ENCODE measurements around the gene PYGO2. TPM values are rescaled to one million over a fixed set of nuclear protein-coding genes. Genes with fewer than 3 reads are reported as not detected.

PYGO2 gene
- total RNA-seq, 5 donors from 2014 or later (not counting 1 experiment from before 2014, with no cell fraction given) = 36.0 to 70.8 (median 68.5) TPM

- CTCF ChIA-PET = interaction anchor here (1.5 to 2.2 kb wide), 3 partner anchors 11 to 56 kb away, joined by 4 to 8 read pairs (median 6); no protein-coding TSS in a partner anchor
Measured at GRCh38 chr1:154962156-154962749, 671 bp upstream of the PYGO2 start.

GRCh38 chr1:154960446-154961136 lies 991 bp downstream of the PYGO2 start:
- ChIA-PET CTCF (interaction anchor here (0.7 to 2.2 kb wide), 9 partner anchors 13 to 125 kb away, joined by 3 to 8 read pairs (median 4); partner anchors contain the start of genes FLAD1 (in 1 of the 2) and PMVK (in 1 of the 2)), POLR2A (interaction anchor here (0.6 to 1.3 kb wide), 5 partner anchors 10 to 53 kb away, joined by 3 to 7 read pairs (median 4); partner anchors contain the start of gene SHC1 (in 1 of the 2))
- Histone ChIP-seq H3K9me3 (no peaks in the 10 kb centered on the region), H3K27ac (ENCODE audit: low read length) (peak overlapping the region; percentile 82), H3K4me1 (ENCODE audit: control insufficient read depth in 1 of 2, extremely low read depth in 1 of 2, insufficient read depth in 2 of 2, low read length in 2 of 2) (peaks cover 24 to 62% of the 10 kb centered on the region in 2 experiments), H3K27me3 (replicated peaks in 1 of 2; ENCODE audit: control insufficient read depth in 2 of 2, extremely low read depth in 1 of 2, insufficient read depth in 2 of 2, low read length in 1 of 2) (no peaks in the 10 kb centered on the region), H3K36me3 (ENCODE audit: control insufficient read depth in 2 of 2, extremely low read depth in 1 of 2, insufficient read depth in 1 of 2, low read length in 1 of 2) (peaks cover 17 to 49% of the 10 kb centered on the region in 2 donors), H3K4me3 (ENCODE audit: control insufficient read depth in 1 of 2, extremely low read depth in 1 of 2, low read length in 1 of 2) (peak overlapping the region; percentile 69 to 74)
- 10% methylated on average over 2 of the region's 10 CpGs for WGBS (ENCODE audit: insufficient coverage)
- ATAC-seq (replicated peaks in 1 of 4) (no peak), DNase-seq (peak in 1 of 35 experiments; percentile 36)
- Mint-ChIP-seq H3K27ac (peak overlapping the region; percentile 95), H3K4me3 (peak overlapping the region; percentile 86 to 93 (median 92)), H3K27me3 (no peaks in the 10 kb centered on the region), H3K36me3 (peaks cover 19% of the 10 kb centered on the region), H3K4me1 (peaks cover 48 to 55% (median 49%) of the 10 kb centered on the region in 3 donors), H3K9me3 (no peaks in the 10 kb centered on the region)

More at GRCh38 chr1:154962156-154962749, 671 bp upstream of the PYGO2 start:
- POLR2A ChIA-PET = interaction anchor here in 1 of 2 donors (0.7 kb wide), 1 partner anchor 174 kb away, joined by 3 read pairs; no protein-coding TSS in a partner anchor
- Mint-ChIP-seq H3K27ac (peak overlapping the region; percentile 90 to 91), H3K27me3 (no peaks in the 10 kb centered on the region), H3K36me3 (peaks cover 21% of the 10 kb centered on the region), H3K4me3 (peak overlapping the region; percentile 80 to 86 (median 86)), H3K9me3 (no peaks in the 10 kb centered on the region), H3K4me1 (peaks cover 33 to 40% (median 38%) of the 10 kb centered on the region in 3 donors)
- Histone ChIP-seq H3K4me1 (ENCODE audit: control insufficient read depth in 1 of 2, extremely low read depth in 1 of 2, insufficient read depth in 2 of 2, low read length in 2 of 2) (peaks cover 19 to 50% of the 10 kb centered on the region in 2 experiments), H3K4me3 (ENCODE audit: control insufficient read depth in 1 of 2, extremely low read depth in 1 of 2, low read length in 1 of 2) (peak overlapping the region; percentile 69 to 74), H3K27ac (ENCODE audit: low read length) (peak overlapping the region; percentile 75), H3K27me3 (replicated peaks in 1 of 2; ENCODE audit: control insufficient read depth in 2 of 2, extremely low read depth in 1 of 2, insufficient read depth in 2 of 2, low read length in 1 of 2) (no peaks in the 10 kb centered on the region), H3K9me3 (no peaks in the 10 kb centered on the region), H3K36me3 (ENCODE audit: control insufficient read depth in 2 of 2, extremely low read depth in 1 of 2, insufficient read depth in 1 of 2, low read length in 1 of 2) (peaks cover 20 to 66% of the 10 kb centered on the region in 2 donors)
- ATAC-seq (replicated peaks in 1 of 4) (peak; percentile 11 to 25 (median 20)), DNase-seq (peak in 1 of 35 experiments; percentile 44)
- 2% methylated on average over 12 of the region's 25 CpGs for WGBS (ENCODE audit: insufficient coverage)

- no peaks in the 10 kb centered on the region for H3K27me3 ChIP-seq (replicated peaks in 1 of 2; ENCODE audit: control insufficient read depth in 2 of 2, extremely low read depth in 1 of 2, insufficient read depth in 2 of 2, low read length in 1 of 2)
- no peaks in the 10 kb centered on the region for H3K9me3 ChIP-seq
- DNase-seq (no peak), ATAC-seq (replicated peaks in 1 of 4) (no peak)
- peaks cover 17 to 40% of the 10 kb centered on the region in 2 donors for H3K36me3 ChIP-seq (ENCODE audit: control insufficient read depth in 2 of 2, extremely low read depth in 1 of 2, insufficient read depth in 1 of 2, low read length in 1 of 2)
- no peaks in the 10 kb centered on the region for H3K9me3 Mint-ChIP-seq
- peak overlapping the region; percentile 31 to 86 (median 34) for H3K4me3 Mint-ChIP-seq
- ChIA-PET CTCF (no interaction called here), POLR2A (interaction anchor here (0.6 to 0.7 kb wide), 2 partner anchors 12 to 13 kb away, joined by 3 to 9 read pairs; no protein-coding TSS in a partner anchor)
- 90% methylated on average over 2 of the region's 7 CpGs for WGBS (ENCODE audit: insufficient coverage)
- H3K4me1 Mint-ChIP-seq = peaks cover 55 to 65% (median 61%) of the 10 kb centered on the region in 3 donors
- H3K4me1 ChIP-seq (ENCODE audit: control insufficient read depth in 1 of 2, extremely low read depth in 1 of 2, insufficient read depth in 2 of 2, low read length in 2 of 2) = peaks cover 29 to 68% of the 10 kb centered on the region in 2 experiments
- H3K27me3 Mint-ChIP-seq = no peaks in the 10 kb centered on the region
- peak overlapping the region; percentile 57 to 95 for H3K27ac Mint-ChIP-seq
- no peak overlapping the region for H3K4me3 ChIP-seq (ENCODE audit: control insufficient read depth in 1 of 2, extremely low read depth in 1 of 2, low read length in 1 of 2)
- peaks cover 12% of the 10 kb centered on the region for H3K36me3 Mint-ChIP-seq
- H3K27ac ChIP-seq (ENCODE audit: low read length) = no peak overlapping the region
Measured at GRCh38 chr1:154959426-154959780, 2.2 kb downstream of the PYGO2 start.

- no peaks in the 10 kb centered on the region for H3K27me3 Mint-ChIP-seq
- DNase-seq (no peak), ATAC-seq (replicated peaks in 1 of 4) (no peak)
- H3K9me3 Mint-ChIP-seq = no peaks in the 10 kb centered on the region
- peak overlapping the region; percentile 46 to 73 for H3K27ac Mint-ChIP-seq
- peaks cover 13 to 34% of the 10 kb centered on the region in 2 donors for H3K36me3 ChIP-seq (ENCODE audit: control insufficient read depth in 2 of 2, extremely low read depth in 1 of 2, insufficient read depth in 1 of 2, low read length in 1 of 2)
- peaks cover 10% of the 10 kb centered on the region for H3K36me3 Mint-ChIP-seq
- no peak overlapping the region for H3K27ac ChIP-seq (ENCODE audit: low read length)
- ChIA-PET POLR2A (interaction anchor here in 1 of 2 donors (0.7 kb wide), 1 partner anchor 13 kb away, joined by 3 read pairs; no protein-coding TSS in a partner anchor), CTCF (no interaction called here)
- 94% methylated on average over 14 of the region's 16 CpGs for WGBS (ENCODE audit: insufficient coverage)
- H3K4me3 Mint-ChIP-seq = peak overlapping the region in 2 of 3 donors; percentile 6 to 86
- peaks cover 35 to 71% of the 10 kb centered on the region in 2 experiments for H3K4me1 ChIP-seq (ENCODE audit: control insufficient read depth in 1 of 2, extremely low read depth in 1 of 2, insufficient read depth in 2 of 2, low read length in 2 of 2)
- H3K9me3 ChIP-seq = no peaks in the 10 kb centered on the region
- peaks cover 59 to 69% (median 65%) of the 10 kb centered on the region in 3 donors for H3K4me1 Mint-ChIP-seq
- H3K27me3 ChIP-seq (replicated peaks in 1 of 2; ENCODE audit: control insufficient read depth in 2 of 2, extremely low read depth in 1 of 2, insufficient read depth in 2 of 2, low read length in 1 of 2) = no peaks in the 10 kb centered on the region
- H3K4me3 ChIP-seq (ENCODE audit: control insufficient read depth in 1 of 2, extremely low read depth in 1 of 2, low read length in 1 of 2) = no peak overlapping the region
Measured at GRCh38 chr1:154958681-154959425, 2.7 kb downstream of the PYGO2 start.

- H3K27me3 ChIP-seq (replicated peaks in 1 of 2; ENCODE audit: control insufficient read depth in 2 of 2, extremely low read depth in 1 of 2, insufficient read depth in 2 of 2, low read length in 1 of 2) = no peaks in the 10 kb centered on the region
- no peak for ATAC-seq (replicated peaks in 1 of 4)
- Mint-ChIP-seq H3K9me3 (no peaks in the 10 kb centered on the region), H3K36me3 (peaks cover 10% of the 10 kb centered on the region), H3K4me1 (peaks cover 63 to 70% (median 68%) of the 10 kb centered on the region in 3 donors), H3K27me3 (no peaks in the 10 kb centered on the region), H3K4me3 (peak overlapping the region in 1 of 3 donors; percentile 37), H3K27ac (peak overlapping the region; percentile 73 to 100)
- H3K4me1 ChIP-seq (ENCODE audit: control insufficient read depth in 1 of 2, extremely low read depth in 1 of 2, insufficient read depth in 2 of 2, low read length in 2 of 2) = peaks cover 36 to 73% of the 10 kb centered on the region in 2 experiments
- WGBS (ENCODE audit: insufficient coverage) = no CpG with 5 or more reads among the region's 2 CpGs
- H3K4me3 ChIP-seq (ENCODE audit: control insufficient read depth in 1 of 2, extremely low read depth in 1 of 2, low read length in 1 of 2) = no peak overlapping the region
- H3K9me3 ChIP-seq = no peaks in the 10 kb centered on the region
- CTCF ChIA-PET = no interaction called here
- peaks cover 5 to 32% of the 10 kb centered on the region in 2 donors for H3K36me3 ChIP-seq (ENCODE audit: control insufficient read depth in 2 of 2, extremely low read depth in 1 of 2, insufficient read depth in 1 of 2, low read length in 1 of 2)
- POLR2A ChIA-PET = no interaction called here
- no peak overlapping the region for H3K27ac ChIP-seq (ENCODE audit: low read length)
- DNase-seq = no peak
Measured at GRCh38 chr1:154958036-154958435, 3.5 kb downstream of the PYGO2 start.

Data from T-cell (primary cell).